ENCODE results near the gene KIF17.

The KIF17 gene

DNA sequence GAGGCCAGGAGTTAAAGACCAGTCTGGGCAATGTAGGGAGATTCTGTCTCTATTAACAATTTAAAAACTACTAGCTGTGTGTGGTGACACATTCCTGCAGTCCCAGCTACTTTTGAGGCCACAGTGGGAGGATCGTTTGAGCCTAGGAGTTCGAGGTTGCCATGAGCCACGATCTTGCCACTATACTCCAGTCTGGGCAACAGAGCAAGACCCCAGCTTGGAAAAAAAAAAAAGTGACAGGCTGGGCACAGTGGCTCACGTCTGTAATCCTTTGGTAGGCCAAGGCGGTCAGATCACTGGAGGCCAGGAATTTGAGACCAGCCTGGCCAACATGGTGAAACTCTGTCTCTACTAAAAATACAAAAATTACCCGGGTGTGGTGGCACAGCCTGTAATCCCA, 42.5 kb upstream of the KIF17 start:
- H3K79me2 ChIP-seq (ENCODE audit: control insufficient read depth, low read length): no peaks in the 10 kb centered on the region
- no peak overlapping the region for H3K4me3 ChIP-seq (ENCODE audit: low read length)
- no peaks in the 10 kb centered on the region for H4K20me1 ChIP-seq (ENCODE audit: control insufficient read depth, insufficient read depth, low read depth, low read length)
- H3K36me3 ChIP-seq (ENCODE audit: control insufficient read depth, low read length): peaks cover 92% of the 10 kb centered on the region
- no peaks in the 10 kb centered on the region for H3K9me3 ChIP-seq (ENCODE audit: control insufficient read depth, insufficient read depth, low read length)
- no peaks in the 10 kb centered on the region for H3K27me3 ChIP-seq (ENCODE audit: control insufficient read depth, low read length)
- no peaks in the 10 kb centered on the region for H3K4me1 ChIP-seq (ENCODE audit: control insufficient read depth, low read length)
- no peak overlapping the region for H3K27ac ChIP-seq (ENCODE audit: low read depth, low read length)
- H3K4me2 ChIP-seq (ENCODE audit: low read length): no peak overlapping the region
- no peaks in the 10 kb centered on the region for H3F3A ChIP-seq (ENCODE audit: control insufficient read depth, insufficient read depth)
- H3K9me2 ChIP-seq (replicated peaks; ENCODE audit: control insufficient read depth, low read length): no peaks in the 10 kb centered on the region
- TF ChIP-seq EZH2phosphoT487 (IDR thresholded peaks at IDR 0.05; ENCODE audit: borderline replicate concordance, low read length) (no peak), CTCF (IDR thresholded peaks at IDR 0.05; ENCODE audit: low read depth, low read length, poor library complexity, severe bottlenecking) (no peak)

- no peaks in the 10 kb centered on the region for H4K20me1 ChIP-seq (ENCODE audit: control insufficient read depth, insufficient read depth, low read depth, low read length)
These were observed 35.8 kb upstream of the KIF17 start for GRCh38 chr1:20753589-20753988.

GRCh38 chr1:20751462-20751990, 33.7 kb upstream of the KIF17 start:
- H3K4me2 ChIP-seq (ENCODE audit: low read length): no peak overlapping the region
- no peak overlapping the region for H3K27ac ChIP-seq (ENCODE audit: low read depth, low read length)

More at GRCh38 chr1:20753589-20753988, 35.8 kb upstream of the KIF17 start:
- Histone ChIP-seq H3K27me3 (ENCODE audit: control insufficient read depth, low read length) (no peaks in the 10 kb centered on the region), H3K79me2 (ENCODE audit: control insufficient read depth, low read length) (no peaks in the 10 kb centered on the region), H3K4me2 (ENCODE audit: low read length) (no peak overlapping the region), H3F3A (ENCODE audit: control insufficient read depth, insufficient read depth) (peaks cover 5% of the 10 kb centered on the region; the same call in 1 of the 2 replicates), H3K4me1 (ENCODE audit: control insufficient read depth, low read length) (no peaks in the 10 kb centered on the region), H3K4me3 (ENCODE audit: low read length) (no peak overlapping the region), H3K36me3 (ENCODE audit: control insufficient read depth, low read length) (peaks cover 75% of the 10 kb centered on the region), H3K27ac (ENCODE audit: low read depth, low read length) (no peak overlapping the region), H3K9me3 (ENCODE audit: control insufficient read depth, insufficient read depth, low read length) (no peaks in the 10 kb centered on the region), H3K9me2 (replicated peaks; ENCODE audit: control insufficient read depth, low read length) (no peaks in the 10 kb centered on the region)
- TF ChIP-seq CTCF (IDR thresholded peaks at IDR 0.05; ENCODE audit: low read depth, low read length, poor library complexity, severe bottlenecking): no peak
- TF ChIP-seq EZH2phosphoT487 (IDR thresholded peaks at IDR 0.05; ENCODE audit: borderline replicate concordance, low read length): no peak

More at GRCh38 chr1:20751462-20751990, 33.7 kb upstream of the KIF17 start:
- H3K79me2 ChIP-seq (ENCODE audit: control insufficient read depth, low read length): no peaks in the 10 kb centered on the region
- no peak overlapping the region for H3K4me3 ChIP-seq (ENCODE audit: low read length)
- H3K27me3 ChIP-seq (ENCODE audit: control insufficient read depth, low read length): no peaks in the 10 kb centered on the region
- H3K4me1 ChIP-seq (ENCODE audit: control insufficient read depth, low read length): no peaks in the 10 kb centered on the region
- no peaks in the 10 kb centered on the region for H3K9me3 ChIP-seq (ENCODE audit: control insufficient read depth, insufficient read depth, low read length)
- peaks cover 5% of the 10 kb centered on the region; the same call in 1 of the 2 replicates for H3F3A ChIP-seq (ENCODE audit: control insufficient read depth, insufficient read depth)
- peaks cover 77% of the 10 kb centered on the region for H3K36me3 ChIP-seq (ENCODE audit: control insufficient read depth, low read length)
- TF ChIP-seq CTCF (IDR thresholded peaks at IDR 0.05; ENCODE audit: low read depth, low read length, poor library complexity, severe bottlenecking) (no peak), EZH2phosphoT487 (IDR thresholded peaks at IDR 0.05; ENCODE audit: borderline replicate concordance, low read length) (no peak)
- H3K9me2 ChIP-seq (replicated peaks; ENCODE audit: control insufficient read depth, low read length): no peaks in the 10 kb centered on the region
- H4K20me1 ChIP-seq (ENCODE audit: control insufficient read depth, insufficient read depth, low read depth, low read length): no peaks in the 10 kb centered on the region

All from DOHH2 (cell line).